HG03175 (cell line): ENCODE results near the gene PSKH1.
"Not testable (repeated sequence)": the region's sequence is repeated elsewhere in the genome, so short reads cannot be mapped to it uniquely, and the experiment has no call there.

Experiments used
- ATAC-seq: cut with Tn5 transposase; IDR thresholded peaks from one replicate; pipeline ENCODE4 v1.9.1; 2021; ENCODE audit warnings: mild to moderate bottlenecking, moderate library complexity; ENCODE audit not compliant: unreplicated experiment

PSKH1 gene

GRCh38 chr16:67923414-67924116, 30.5 kb downstream of the PSKH1 start:
- ATAC-seq, result no peak

GRCh38 chr16:67924140-67924906, 31.3 kb downstream of the PSKH1 start:
- no peak for ATAC-seq

GRCh38 chr16:67926181-67926750, 33.2 kb downstream of the PSKH1 start:
- no peak for ATAC-seq

GRCh38 chr16:67927131-67927941, 34.3 kb downstream of the PSKH1 start:
- ATAC-seq, result no peak

DNA sequence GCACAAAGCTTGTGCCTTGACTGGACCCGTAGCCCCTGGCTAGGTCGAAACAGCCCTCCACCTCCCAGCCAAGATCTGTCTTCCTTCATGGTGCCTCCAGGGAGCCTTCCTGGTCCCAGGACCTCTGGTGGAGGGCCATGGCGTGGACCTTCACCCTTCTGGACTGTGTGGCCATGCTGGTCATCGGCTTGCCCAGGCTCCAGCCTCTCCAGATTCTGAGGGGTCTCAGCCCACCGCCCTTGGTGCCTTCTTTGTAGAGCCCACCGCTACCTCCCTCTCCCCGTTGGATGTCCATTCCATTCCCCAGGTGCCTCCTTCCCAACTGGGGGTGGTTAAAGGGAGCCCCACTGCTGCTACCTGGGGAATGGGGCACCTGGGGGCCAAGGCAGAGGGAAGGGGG, 35.1 kb downstream of the PSKH1 start:
- ATAC-seq, result no peak

GRCh38 chr16:67928561-67929364, 35.7 kb downstream of the PSKH1 start:
- ATAC-seq, result peak; percentile 44

DNA sequence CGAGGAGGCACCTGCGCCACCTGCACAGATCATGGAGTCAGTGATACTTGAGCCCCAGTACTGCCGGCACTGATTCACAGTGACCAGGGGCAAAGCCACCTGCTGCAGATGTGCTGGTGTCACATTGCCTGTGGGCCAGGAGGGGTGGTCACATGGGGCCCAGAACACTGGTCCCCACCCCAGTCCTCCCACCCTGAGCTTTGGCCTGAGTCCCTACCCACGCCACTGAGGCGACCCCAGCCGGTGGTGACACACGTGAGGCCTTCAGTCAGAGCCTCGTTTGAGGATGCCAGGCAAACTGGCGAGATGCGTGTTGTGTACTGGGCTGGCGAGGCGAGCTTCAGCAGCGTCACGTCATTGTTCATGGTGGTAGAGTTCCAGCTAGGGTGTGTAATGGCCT, 37.1 kb downstream of the PSKH1 start:
- ATAC-seq, result no peak

- ATAC-seq, result no peak
Measured at GRCh38 chr16:67930678-67931211, 37.7 kb downstream of the PSKH1 start.

DNA sequence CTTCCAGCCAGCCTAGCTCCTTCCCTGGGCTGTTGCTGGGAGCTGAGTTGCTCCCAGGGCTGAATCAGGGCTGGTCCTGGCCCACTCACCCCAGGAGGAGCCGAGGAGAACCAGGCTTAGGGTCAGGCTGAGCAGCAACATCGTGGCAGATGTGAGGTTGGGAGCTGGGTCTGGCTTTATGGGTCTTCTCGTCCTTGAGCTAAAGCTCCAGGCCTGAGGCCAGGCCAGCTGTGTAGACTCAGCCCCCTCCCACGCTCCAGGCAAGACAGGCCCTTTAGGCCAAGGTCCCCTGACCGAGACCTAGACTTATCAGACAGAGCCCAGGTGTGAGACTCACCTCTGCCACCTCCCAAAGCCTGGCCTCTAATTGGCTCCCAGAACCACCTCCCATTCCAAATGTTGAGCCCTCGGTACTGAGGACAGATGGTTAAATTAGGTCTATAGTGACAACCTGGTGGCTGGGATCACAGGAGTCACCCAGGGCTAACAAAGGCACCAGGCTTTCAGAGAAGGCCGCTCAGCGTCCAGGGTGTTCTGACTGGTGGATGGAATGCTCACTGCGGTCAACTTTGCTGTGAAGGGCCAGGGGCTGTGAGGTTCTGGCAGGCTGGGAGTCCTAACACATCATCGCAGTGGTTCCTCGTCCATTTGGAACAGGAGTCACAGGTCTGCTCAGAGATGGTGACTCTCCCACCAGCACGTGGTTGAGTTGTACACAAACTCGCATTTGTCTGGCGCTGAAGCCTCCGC, 38.8 kb downstream of the PSKH1 start, which contains the start of gene CTRL:
CTRL (minus strand) TSS at position 151 of the 750 bp plus-strand sequence; CDS start at position 141, 10 bp downstream.
- ATAC-seq, result no peak

DNA sequence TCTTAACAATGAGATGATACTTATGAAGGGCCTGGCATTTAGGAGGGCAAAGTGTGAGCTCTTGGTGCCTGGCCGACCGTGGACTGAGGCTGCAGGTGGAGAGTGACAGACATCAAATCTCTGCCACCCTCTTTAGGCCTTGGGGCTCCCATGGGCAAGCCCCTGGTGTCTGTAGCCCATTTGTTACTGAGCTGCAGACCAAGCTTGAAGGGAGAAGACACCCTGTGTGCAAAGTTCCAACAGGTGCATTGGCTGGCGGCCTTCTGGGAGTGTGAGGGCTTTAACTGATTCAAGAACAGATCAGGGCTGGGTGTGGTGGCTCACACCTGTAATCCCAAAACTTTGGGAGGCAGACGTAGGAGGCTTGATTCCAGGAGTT, 39.4 kb downstream of the PSKH1 start:
- ATAC-seq, result no peak

- no peak for ATAC-seq
Measured at GRCh38 chr16:67933805-67934204, 40.8 kb downstream of the PSKH1 start.

GRCh38 chr16:67934306-67935100, 41.4 kb downstream of the PSKH1 start:
- no peak for ATAC-seq

DNA sequence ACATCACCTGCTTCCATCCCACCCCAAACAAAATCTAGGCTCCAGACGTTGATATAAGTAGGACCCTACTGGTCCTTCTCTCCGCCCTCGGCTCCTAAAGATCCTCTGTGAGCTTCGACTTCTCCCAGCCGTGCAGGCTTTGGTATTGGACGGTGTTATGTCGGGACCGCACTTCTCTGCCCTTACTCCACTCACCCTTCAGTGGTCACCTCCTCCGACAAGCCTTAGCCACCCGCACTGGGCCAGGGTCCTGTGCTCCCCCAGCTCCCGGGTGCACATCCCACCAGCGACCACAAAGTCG, 42.0 kb downstream of the PSKH1 start:
- ATAC-seq, result no peak

GRCh38 chr16:67935402-67936123, 42.5 kb downstream of the PSKH1 start:
- ATAC-seq, result peak; percentile 93

DNA sequence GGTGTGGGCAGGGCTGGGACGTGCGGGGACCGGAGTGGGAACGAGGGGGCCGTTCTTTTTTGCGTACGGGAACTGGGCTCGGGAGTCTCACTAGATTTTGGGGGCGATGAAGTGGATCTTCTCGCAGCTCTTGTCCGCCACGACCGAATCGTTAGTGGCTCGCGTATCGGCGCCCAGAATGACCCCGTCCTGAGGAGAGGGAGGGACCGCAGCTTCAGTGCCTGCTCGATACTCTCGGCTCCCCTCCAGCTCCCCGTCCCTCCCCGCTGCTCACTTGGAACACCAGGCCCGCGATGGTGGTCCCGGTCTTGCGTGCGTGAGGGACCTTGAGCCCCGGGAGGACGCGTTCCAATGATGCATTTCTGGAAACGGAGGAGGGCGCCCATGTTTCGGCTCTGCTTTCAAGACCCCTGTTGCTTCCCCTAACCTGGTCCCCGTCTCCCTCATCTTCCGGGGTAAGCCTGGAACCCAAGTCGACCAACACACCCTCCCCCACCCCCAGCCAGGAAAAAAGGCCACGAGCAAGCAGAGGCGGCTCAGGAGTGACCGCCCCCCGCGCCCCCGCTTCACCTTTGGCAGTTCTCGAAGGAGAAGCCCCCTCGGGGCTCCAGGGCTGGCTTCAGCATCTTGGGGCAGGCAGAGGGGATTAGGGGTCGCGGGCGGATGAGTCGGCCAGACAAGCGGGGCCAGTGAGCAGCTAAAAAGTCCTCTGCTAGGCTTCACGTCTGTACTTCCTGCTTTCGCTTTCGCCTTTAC, 43.2 kb downstream of the PSKH1 start, which contains the start of gene PSMB10:
PSMB10 (minus strand) TSS at position 727 of the 756 bp plus-strand sequence; CDS start at position 626, 101 bp downstream.
- no peak for ATAC-seq

DNA sequence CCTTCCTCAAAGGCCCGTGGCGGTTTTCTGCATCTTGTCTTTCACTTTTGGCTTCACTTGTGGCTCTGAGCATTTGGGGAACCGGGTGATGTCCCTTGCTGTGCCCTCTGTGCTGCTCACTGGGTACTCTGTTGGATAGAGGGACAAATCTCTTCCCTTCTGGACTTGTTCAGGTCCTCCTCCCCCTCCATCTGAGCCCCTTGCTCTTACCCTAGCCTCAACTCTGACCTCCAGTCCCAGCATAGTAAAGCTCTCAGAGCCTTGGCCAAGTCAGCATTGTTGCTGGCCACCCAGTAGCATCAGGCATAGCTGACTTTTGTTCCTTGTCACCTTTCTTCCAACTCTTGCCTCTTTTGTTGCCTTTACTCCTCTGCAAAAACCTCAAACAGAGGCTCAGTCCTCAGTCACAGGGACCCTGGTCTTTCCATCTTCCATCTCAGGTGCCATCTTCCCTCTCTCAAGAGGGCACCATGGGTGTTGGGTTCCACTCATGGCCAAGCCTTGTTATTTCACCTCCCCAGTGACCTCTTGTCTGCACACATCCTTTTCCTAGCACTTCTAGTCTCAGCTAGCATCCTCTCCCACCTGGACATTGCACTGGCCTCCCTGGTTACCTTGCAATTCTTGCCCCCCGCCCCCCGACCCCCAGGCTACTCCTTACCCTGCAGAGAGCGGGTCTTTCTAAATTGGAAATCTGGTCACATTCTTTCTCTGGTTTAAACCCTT, 44.0 kb downstream of the PSKH1 start:
- ATAC-seq, result peak; percentile 59

GRCh38 chr16:67937713-67938112, 44.7 kb downstream of the PSKH1 start:
- ATAC-seq, result not testable (repeated sequence)
